Loucy (cell line): ENCODE data around the gene GSAP.

Experiments used
- CTCF ChIP-seq: fragments of 200-600 bp; sonication (generic); conservative IDR thresholded peaks from 2 replicates; pipeline ENCODE4 v1.5.1; 2014; ENCODE audit warnings: mild to moderate bottlenecking, antibody characterized with exemption, low read length
- EZH2phosphoT487 ChIP-seq: fragments of 200-600 bp; IDR thresholded peaks from 2 replicates; pipeline ENCODE4 v1.6.1; 2018; ENCODE audit warnings: antibody characterized with exemption, mild to moderate bottlenecking, moderate library complexity, borderline replicate concordance

GRCh38 chr7:77269360-77270093 lies 146.6 kb downstream of the GSAP start:
- no peak for TF ChIP-seq CTCF
- no peak for TF ChIP-seq EZH2phosphoT487
